ENCODE measurements around the gene PLOD2. TPM values are rescaled to one million over a fixed set of nuclear protein-coding genes. Genes with fewer than 3 reads are reported as not detected.

PLOD2 gene
- total RNA-seq (ENCODE audit: low replicate concordance): 8.3 and 29.2 TPM in 2 replicates

DNA sequence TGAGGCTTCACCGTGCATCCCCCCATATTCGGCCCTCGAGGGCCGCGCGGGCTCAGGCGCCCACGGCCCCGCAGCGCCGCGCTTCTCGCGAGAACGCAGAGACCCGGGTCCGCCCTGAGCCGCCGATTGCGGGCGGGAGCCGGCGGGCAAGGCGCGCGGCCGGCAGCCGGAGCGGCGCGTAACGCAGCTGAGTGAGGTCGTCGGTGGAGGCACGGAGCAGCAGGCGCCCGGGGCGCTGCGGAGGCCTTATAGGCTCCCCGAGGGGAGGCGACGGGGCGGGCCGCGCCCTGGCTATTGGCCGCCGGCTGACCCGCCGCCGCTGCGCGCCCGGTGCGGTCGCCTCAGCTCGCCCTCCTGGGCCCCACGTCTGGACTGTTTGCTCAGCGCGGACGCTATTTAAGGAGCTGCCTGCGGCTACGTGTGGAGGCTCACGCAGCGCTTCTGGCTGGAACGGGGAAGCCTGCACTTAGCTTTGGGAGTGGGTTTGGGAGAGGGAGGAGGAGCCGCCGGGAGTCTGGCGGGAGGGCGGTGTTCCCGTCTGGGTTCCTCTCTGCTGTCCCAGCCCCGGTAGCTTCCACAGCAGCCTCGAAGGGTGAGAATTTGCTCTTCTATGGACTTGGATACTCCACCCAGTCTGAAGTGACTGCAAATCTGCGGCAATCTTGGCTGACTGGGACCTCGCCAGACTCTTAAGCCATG lies at the start of gene PLOD2:
PLOD2 (minus strand) TSS at position 221 of the 699 bp plus-strand sequence; CDS start at position 26, 195 bp downstream.
- Histone ChIP-seq H3K27me3 (peaks cover 24% of the 10 kb centered on the region), H3K79me2 (ENCODE audit: low read depth) (no peaks in the 10 kb centered on the region), H3F3A (ENCODE audit: low read depth) (peaks cover 17% of the 10 kb centered on the region), H2AFZ (replicated peaks) (peak within 1 kb of the TSS; percentile 99), H3K4me1 (peaks cover 6% of the 10 kb centered on the region), H3K4me3 (peak within 1 kb of the TSS; percentile 66), H4K20me1 (ENCODE audit: low read depth) (no peaks in the 10 kb centered on the region), H3K36me3 (no peaks in the 10 kb centered on the region), H3K4me2 (peak within 1 kb of the TSS; percentile 84), H3K27ac (no peak within 1 kb of the TSS), H3K9ac (peak within 1 kb of the TSS; percentile 34), H3K9me3 (ENCODE audit: low read depth) (no peaks in the 10 kb centered on the region)
- peaks cover 9% of the 10 kb centered on the region for H3K4me1 Mint-ChIP-seq
- peaks cover 2% of the 10 kb centered on the region for H3K27me3 Mint-ChIP-seq (ENCODE audit: insufficient read depth, low read depth)
- no peaks in the 10 kb centered on the region for H3K9me3 Mint-ChIP-seq
- H3K4me3 Mint-ChIP-seq: peak within 1 kb of the TSS; percentile 96
- no peaks in the 10 kb centered on the region for H3K36me3 Mint-ChIP-seq
- peak; percentile 89 for DNase-seq (ENCODE audit: low spot score)
- H3K27ac Mint-ChIP-seq: peak within 1 kb of the TSS; percentile 87
- TF ChIP-seq EZH2phosphoT487 (IDR thresholded peaks at IDR 0.05): no peak
- TF ChIP-seq, protein P1, sequence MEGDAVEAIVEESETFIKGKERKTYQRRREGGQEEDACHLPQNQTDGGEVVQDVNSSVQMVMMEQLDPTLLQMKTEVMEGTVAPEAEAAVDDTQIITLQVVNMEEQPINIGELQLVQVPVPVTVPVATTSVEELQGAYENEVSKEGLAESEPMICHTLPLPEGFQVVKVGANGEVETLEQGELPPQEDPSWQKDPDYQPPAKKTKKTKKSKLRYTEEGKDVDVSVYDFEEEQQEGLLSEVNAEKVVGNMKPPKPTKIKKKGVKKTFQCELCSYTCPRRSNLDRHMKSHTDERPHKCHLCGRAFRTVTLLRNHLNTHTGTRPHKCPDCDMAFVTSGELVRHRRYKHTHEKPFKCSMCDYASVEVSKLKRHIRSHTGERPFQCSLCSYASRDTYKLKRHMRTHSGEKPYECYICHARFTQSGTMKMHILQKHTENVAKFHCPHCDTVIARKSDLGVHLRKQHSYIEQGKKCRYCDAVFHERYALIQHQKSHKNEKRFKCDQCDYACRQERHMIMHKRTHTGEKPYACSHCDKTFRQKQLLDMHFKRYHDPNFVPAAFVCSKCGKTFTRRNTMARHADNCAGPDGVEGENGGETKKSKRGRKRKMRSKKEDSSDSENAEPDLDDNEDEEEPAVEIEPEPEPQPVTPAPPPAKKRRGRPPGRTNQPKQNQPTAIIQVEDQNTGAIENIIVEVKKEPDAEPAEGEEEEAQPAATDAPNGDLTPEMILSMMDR (IDR thresholded peaks at IDR 0.05): no peak
- no peak for TF ChIP-seq EZH2 (IDR thresholded peaks at IDR 0.05)

DNA sequence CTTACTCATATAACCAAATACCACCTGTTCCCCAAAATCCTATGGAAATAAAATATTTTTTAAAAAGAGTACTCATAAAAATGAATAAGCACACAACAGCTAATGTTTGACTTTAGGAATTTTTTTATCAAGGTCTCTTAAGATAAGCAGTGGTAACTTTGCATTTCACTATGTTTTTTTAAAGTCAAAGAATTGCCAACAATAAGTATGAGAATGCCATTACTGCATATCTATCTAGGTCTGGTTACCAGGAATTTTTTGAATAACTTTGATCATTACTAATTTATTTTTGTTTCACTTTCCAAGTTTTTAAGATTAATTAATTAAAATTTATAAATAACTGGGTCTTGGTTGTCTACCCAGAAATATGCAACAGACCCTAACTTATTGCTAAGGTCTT lies 48.4 kb upstream of the PLOD2 start:
- Mint-ChIP-seq H3K4me1 (no peaks in the 10 kb centered on the region), H3K36me3 (no peaks in the 10 kb centered on the region), H3K27me3 (ENCODE audit: insufficient read depth, low read depth) (no peaks in the 10 kb centered on the region), H3K9me3 (no peaks in the 10 kb centered on the region), H3K4me3 (no peak overlapping the region), H3K27ac (no peak overlapping the region)
- Histone ChIP-seq H3K79me2 (ENCODE audit: low read depth) (no peaks in the 10 kb centered on the region), H2AFZ (replicated peaks) (no peak overlapping the region), H3F3A (ENCODE audit: low read depth) (no peaks in the 10 kb centered on the region), H3K4me1 (no peaks in the 10 kb centered on the region), H3K27ac (no peak overlapping the region), H3K9me3 (ENCODE audit: low read depth) (no peaks in the 10 kb centered on the region), H3K9ac (no peak overlapping the region), H3K36me3 (no peaks in the 10 kb centered on the region), H4K20me1 (ENCODE audit: low read depth) (no peaks in the 10 kb centered on the region), H3K27me3 (no peaks in the 10 kb centered on the region), H3K4me2 (no peak overlapping the region), H3K4me3 (no peak overlapping the region)
- TF ChIP-seq, protein P1 (IDR thresholded peaks at IDR 0.05): no peak
- TF ChIP-seq EZH2phosphoT487 (IDR thresholded peaks at IDR 0.05) (no peak), EZH2 (IDR thresholded peaks at IDR 0.05) (no peak)
- DNase-seq (ENCODE audit: low spot score): no peak

DNA sequence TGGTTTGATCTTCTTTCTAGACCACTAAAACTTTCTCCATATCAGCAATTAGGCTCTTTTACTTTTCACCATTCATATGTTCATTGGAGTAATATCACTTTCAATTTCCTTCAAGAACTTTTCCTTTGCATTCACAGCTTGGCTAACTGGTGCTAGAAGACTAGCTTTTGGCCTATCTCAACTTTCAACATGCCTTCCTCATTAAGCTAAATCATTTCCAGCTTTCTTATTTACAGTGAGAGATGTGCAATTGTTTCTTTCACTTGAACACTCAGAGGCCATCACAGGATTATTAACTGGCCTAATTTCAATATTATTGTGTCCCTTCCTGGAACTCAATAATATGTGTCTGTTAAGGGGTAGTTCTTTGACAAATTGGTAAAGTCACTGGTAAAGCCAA lies 42.8 kb upstream of the PLOD2 start:
- Histone ChIP-seq H3F3A (ENCODE audit: low read depth) (no peaks in the 10 kb centered on the region), H2AFZ (replicated peaks) (no peak overlapping the region), H3K4me2 (no peak overlapping the region), H4K20me1 (ENCODE audit: low read depth) (no peaks in the 10 kb centered on the region), H3K9me3 (ENCODE audit: low read depth) (no peaks in the 10 kb centered on the region), H3K4me1 (peaks cover 5% of the 10 kb centered on the region), H3K79me2 (ENCODE audit: low read depth) (no peaks in the 10 kb centered on the region), H3K27ac (no peak overlapping the region), H3K9ac (no peak overlapping the region), H3K36me3 (no peaks in the 10 kb centered on the region), H3K27me3 (no peaks in the 10 kb centered on the region), H3K4me3 (no peak overlapping the region)
- H3K9me3 Mint-ChIP-seq: no peaks in the 10 kb centered on the region
- H3K4me3 Mint-ChIP-seq: no peak overlapping the region
- no peaks in the 10 kb centered on the region for H3K36me3 Mint-ChIP-seq
- H3K4me1 Mint-ChIP-seq: no peaks in the 10 kb centered on the region
- TF ChIP-seq EZH2phosphoT487 (IDR thresholded peaks at IDR 0.05) (no peak), EZH2 (IDR thresholded peaks at IDR 0.05) (no peak)
- TF ChIP-seq, protein P1 (IDR thresholded peaks at IDR 0.05): no peak
- no peak overlapping the region for H3K27ac Mint-ChIP-seq
- H3K27me3 Mint-ChIP-seq (ENCODE audit: insufficient read depth, low read depth): no peaks in the 10 kb centered on the region
- no peak for DNase-seq (ENCODE audit: low spot score)
